ENCODE data around the gene CMTR1.

The CMTR1 gene

GRCh38 chr6:37473364-37474095 lies 40.5 kb downstream of the CMTR1 start:
- no peak for DNase-seq (ENCODE audit: low read depth)

GRCh38 chr6:37474316-37474715 lies 41.3 kb downstream of the CMTR1 start:
- H3K4me3 ChIP-seq (ENCODE audit: low read depth, low read length), result no peak overlapping the region
- DNase-seq (ENCODE audit: low read depth), result no peak

More at GRCh38 chr6:37473364-37474095, 40.5 kb downstream of the CMTR1 start:
- H3K4me3 ChIP-seq (ENCODE audit: low read depth, low read length), result no peak overlapping the region

- H3K4me3 ChIP-seq (ENCODE audit: low read depth, low read length), result no peak overlapping the region
- DNase-seq (ENCODE audit: low read depth), result no peak
These were observed 44.2 kb downstream of the CMTR1 start for GRCh38 chr6:37477191-37477590.

GRCh38 chr6:37477656-37478435 lies 44.8 kb downstream of the CMTR1 start:
- H3K4me3 ChIP-seq (ENCODE audit: low read depth, low read length), result no peak overlapping the region
- DNase-seq (ENCODE audit: low read depth), result no peak

- DNase-seq (ENCODE audit: low read depth), result no peak
- no peak overlapping the region for H3K4me3 ChIP-seq (ENCODE audit: low read depth, low read length)
These were observed 45.8 kb downstream of the CMTR1 start for GRCh38 chr6:37478827-37479226.

GRCh38 chr6:37479266-37479854 lies 46.3 kb downstream of the CMTR1 start:
- no peak for DNase-seq (ENCODE audit: low read depth)
- H3K4me3 ChIP-seq (ENCODE audit: low read depth, low read length), result no peak overlapping the region

GRCh38 chr6:37480118-37480736 lies 47.2 kb downstream of the CMTR1 start:
- DNase-seq (ENCODE audit: low read depth), result no peak
- H3K4me3 ChIP-seq (ENCODE audit: low read depth, low read length), result no peak overlapping the region

GRCh38 chr6:37480951-37481534 lies 48.0 kb downstream of the CMTR1 start:
- H3K4me3 ChIP-seq (ENCODE audit: low read depth, low read length), result no peak overlapping the region
- no peak for DNase-seq (ENCODE audit: low read depth)

GRCh38 chr6:37481711-37482605 lies 48.9 kb downstream of the CMTR1 start:
- H3K4me3 ChIP-seq (ENCODE audit: low read depth, low read length), result no peak overlapping the region
- no peak for DNase-seq (ENCODE audit: low read depth)

GRCh38 chr6:37482606-37483251 lies 49.7 kb downstream of the CMTR1 start:
- DNase-seq (ENCODE audit: low read depth), result no peak
- H3K4me3 ChIP-seq (ENCODE audit: low read depth, low read length), result no peak overlapping the region

- H3K4me3 ChIP-seq (ENCODE audit: low read depth, low read length), result no peak overlapping the region
- no peak for DNase-seq (ENCODE audit: low read depth)
These were observed 50.4 kb downstream of the CMTR1 start for GRCh38 chr6:37483252-37483901.

GRCh38 chr6:37483917-37484785 lies 51.1 kb downstream of the CMTR1 start:
- DNase-seq (ENCODE audit: low read depth), result no peak
- no peak overlapping the region for H3K4me3 ChIP-seq (ENCODE audit: low read depth, low read length)

GRCh38 chr6:37484786-37485170 lies 51.8 kb downstream of the CMTR1 start:
- no peak for DNase-seq (ENCODE audit: low read depth)
- H3K4me3 ChIP-seq (ENCODE audit: low read depth, low read length), result no peak overlapping the region

GRCh38 chr6:37485291-37485702 lies 52.3 kb downstream of the CMTR1 start:
- no peak overlapping the region for H3K4me3 ChIP-seq (ENCODE audit: low read depth, low read length)
- DNase-seq (ENCODE audit: low read depth), result no peak

- no peak for DNase-seq (ENCODE audit: low read depth)
- no peak overlapping the region for H3K4me3 ChIP-seq (ENCODE audit: low read depth, low read length)
These were observed 53.3 kb downstream of the CMTR1 start for GRCh38 chr6:37486121-37486839.

GRCh38 chr6:37487591-37488380 lies 54.8 kb downstream of the CMTR1 start:
- no peak overlapping the region for H3K4me3 ChIP-seq (ENCODE audit: low read depth, low read length)
- DNase-seq (ENCODE audit: low read depth), result no peak

All from skeletal muscle cell (primary cell).